HCT116 (cell line): ENCODE results near the gene NXPH2. TPM values are rescaled to one million over a fixed set of nuclear protein-coding genes. Genes with fewer than 3 reads are reported as not detected.

Experiments
- ATAC-seq: fragments of 200-7000 bp; cut with Tn5 transposase; 2 replicates; pipeline ENCODE4 v1.9.1; 2020; ENCODE audit warnings: mild to moderate bottlenecking, moderate library complexity
- BruUV-seq: library from RNA; stranded (reverse); fragments of 400-500 nt; replicated peaks from 2 replicates; lab custom pipeline; 2021; lab: Mats Ljungman, UMichigan
- CTCF ChIA-PET: fragments of 300-600 bp; sonication (Branson Sonifier 250); formaldehyde crosslinking; loops from one replicate; lab custom pipeline; 2021; ENCODE audit warnings: antibody characterized with exemption; lab: Charles Lee
- POLR2A ChIA-PET: fragments of 300-600, 350-600 bp; sonication (Branson Sonifier 250); formaldehyde crosslinking; loops from one replicate; lab custom pipeline; 2021; ENCODE audit warnings: antibody characterized with exemption; lab: Charles Lee
- RAD21 ChIA-PET, 2 experiments: fragments of 300-600 bp; sonication (Branson Sonifier 250); formaldehyde crosslinking; loops; one replicate each; lab custom pipeline; 2023; ENCODE audit warnings: low total read pairs in 2 of 2; ENCODE audit not compliant: uncharacterized antibody in 2 of 2, unreplicated experiment in 2 of 2, low non-redundant PET in 1 of 2; lab: Charles Lee
- DNase-seq: peaks from one replicate; pipeline ENCODE4 v3.0.0-alpha.2; 2010; ENCODE audit warnings: low read depth, low spot score
- H2AFZ ChIP-seq: fragments of 200-600 bp; shearing (Covaris generic), sonication (generic); 2 replicates; pipeline ENCODE4 v1.6.1; 2017; ENCODE audit warnings: low read depth, mixed run types, mixed read lengths, antibody characterized with exemption, low read length; ENCODE audit not compliant: poor library complexity, severe bottlenecking
- H3K27ac ChIP-seq: 2 replicates; pipeline ENCODE4 v1.5.1; 2012; ENCODE audit warnings: low read depth, low read length
- H3K27me3 ChIP-seq: fragments of 200-600 bp; sonication (generic); 2 replicates; pipeline ENCODE4 v1.6.1; 2016; ENCODE audit warnings: mixed run types, low read length, mixed read lengths; ENCODE audit not compliant: insufficient read depth
- H3K36me3 ChIP-seq, 2 experiments: fragments of 200-500 bp in 1 of 2; fragments of 200-600 bp in 1 of 2; sonication (Bioruptor generic) in 1 of 2; sonication (generic) in 1 of 2; 2 replicates each; pipeline versions ENCODE4 v1.5.1 to v1.6.1; 2014 to 2016; ENCODE audit warnings: low read length in 2 of 2, inconsistent platforms in 1 of 2, mixed read lengths in 1 of 2, mixed run types in 1 of 2; ENCODE audit not compliant: insufficient read depth in 2 of 2, control insufficient read depth in 1 of 2
- H3K4me1 ChIP-seq, 2 experiments: fragments of 200-600 bp in 1 of 2; sonication (generic) in 1 of 2; 2 replicates each; pipeline versions ENCODE4 v1.5.1 to v1.6.1; 2012 to 2017; ENCODE audit warnings: low read length in 2 of 2, inconsistent platforms in 1 of 2, mild to moderate bottlenecking in 1 of 2, mixed read lengths in 1 of 2, mixed run types in 1 of 2, moderate library complexity in 1 of 2; ENCODE audit not compliant: insufficient read depth in 2 of 2, control insufficient read depth in 1 of 2
- H3K4me2 ChIP-seq: fragments of 200-600 bp; sonication (generic); 2 replicates; pipeline ENCODE4 v1.6.1; 2017; ENCODE audit warnings: mixed run types, low read length, mixed read lengths
- H3K4me3 ChIP-seq, 2 experiments: fragments of 200-600 bp in 1 of 2; sonication (generic) in 1 of 2; replicated peaks in 1 of 2; 2 replicates each; pipeline ENCODE4 v1.5.1; 2011 to 2016; ENCODE audit warnings: low read length in 2 of 2, control low read depth in 1 of 2, low read depth in 1 of 2, mild to moderate bottlenecking in 1 of 2, mixed read lengths in 1 of 2, mixed run types in 1 of 2
- H3K79me2 ChIP-seq: fragments of 200-600 bp; sonication (generic); 2 replicates; pipeline ENCODE4 v1.6.1; 2017; ENCODE audit warnings: mild to moderate bottlenecking, mixed run types, low read length, moderate library complexity, mixed read lengths; ENCODE audit not compliant: insufficient read depth
- H3K9ac ChIP-seq: fragments of 200-600 bp; sonication (generic); 2 replicates; pipeline ENCODE4 v1.6.1; 2016; ENCODE audit warnings: low read length, mixed read lengths
- H3K9me2 ChIP-seq: fragments of 200-600 bp; sonication (generic), shearing (Covaris generic); 2 replicates; pipeline ENCODE4 v1.6.1; 2017; ENCODE audit warnings: mixed run types, mild to moderate bottlenecking, moderate library complexity; ENCODE audit not compliant: insufficient read depth
- H3K9me3 ChIP-seq, 2 experiments: fragments of 200-500 bp in 1 of 2; fragments of 200-600 bp in 1 of 2; sonication (Bioruptor generic) in 1 of 2; sonication (generic) in 1 of 2; 2 replicates each; pipeline ENCODE4 v1.6.1; 2014 to 2017; ENCODE audit warnings: low read length in 2 of 2, mixed read lengths in 2 of 2, inconsistent platforms in 1 of 2, low read depth in 1 of 2, mild to moderate bottlenecking in 1 of 2, mixed run types in 1 of 2, moderate library complexity in 1 of 2; ENCODE audit not compliant: control insufficient read depth in 1 of 2, insufficient read depth in 1 of 2
- H4K20me1 ChIP-seq: fragments of 200-600 bp; sonication (generic), shearing (Covaris generic); 2 replicates; pipeline ENCODE4 v1.6.1; 2017; ENCODE audit warnings: mixed run types, mild to moderate bottlenecking, moderate library complexity; ENCODE audit not compliant: insufficient read depth
- ATF3 ChIP-seq: IDR thresholded peaks from 2 replicates; pipeline ENCODE4 v1.6.1; 2012
- CEBPB ChIP-seq: IDR thresholded peaks from 2 replicates; pipeline ENCODE4 v1.6.1; 2012; ENCODE audit warnings: low read depth
- EGR1 ChIP-seq: IDR thresholded peaks from 2 replicates; pipeline ENCODE4 v1.6.1; 2012; ENCODE audit warnings: low read depth
- ELF1 ChIP-seq: IDR thresholded peaks from 2 replicates; pipeline ENCODE4 v1.6.1; 2012; ENCODE audit warnings: low read depth, borderline replicate concordance
- EZH2 ChIP-seq: fragments of 200-600 bp; sonication (generic); IDR thresholded peaks from 2 replicates; pipeline ENCODE4 v1.6.1; 2017; ENCODE audit warnings: antibody characterized with exemption, mixed run types
- FOSL1 ChIP-seq: IDR thresholded peaks from 2 replicates; pipeline ENCODE4 v1.6.1; 2012; ENCODE audit warnings: low read depth
- POLR2A ChIP-seq: IDR thresholded peaks from 2 replicates; pipeline ENCODE4 v1.7.0; 2011; ENCODE audit warnings: borderline replicate concordance; ENCODE audit not compliant: insufficient read depth, insufficient read length; ENCODE audit errors: extremely low read depth
- RAD21 ChIP-seq: IDR thresholded peaks from 2 replicates; pipeline ENCODE4 v1.6.1; 2012; ENCODE audit warnings: low read depth, mild to moderate bottlenecking
- SIN3A ChIP-seq: IDR thresholded peaks from 2 replicates; pipeline ENCODE4 v1.6.1; 2012; ENCODE audit warnings: low read depth
- SRF ChIP-seq: IDR thresholded peaks from 2 replicates; pipeline ENCODE4 v1.6.1; 2012; ENCODE audit warnings: low read depth
- YY1 ChIP-seq: IDR thresholded peaks from 2 replicates; pipeline ENCODE4 v1.6.1; 2011; ENCODE audit warnings: low read length, low read depth, moderate library complexity, mild to moderate bottlenecking; ENCODE audit not compliant: insufficient replicate concordance; ENCODE audit errors: extremely low read depth
- ZFX ChIP-seq: fragments of 450-650 bp; IDR thresholded peaks from 2 replicates; pipeline ENCODE4 v1.6.1; 2017
- intact Hi-C: fragments of 100-400 bp; cut with micrococcal nuclease; formaldehyde crosslinking; loops from 2 replicates; pipeline ENCODE4 v1.10.0; 2022
- total RNA-seq: library from RNA; stranded (reverse); gene quantifications from one replicate; pipeline ENCODE4 v1.2.1, GENCODE V29; 2021; ENCODE audit not compliant: unreplicated experiment
- TF ChIP-seq, protein P1 (sequence below): IDR thresholded peaks from 2 replicates; pipeline ENCODE4 v1.6.1; 2011; ENCODE audit warnings: mild to moderate bottlenecking, low read length, moderate library complexity; ENCODE audit not compliant: insufficient replicate concordance; ENCODE audit errors: extremely low read depth

The NXPH2 gene
- total RNA-seq, 1 experiment from 2014 or later: not detected

DNA sequence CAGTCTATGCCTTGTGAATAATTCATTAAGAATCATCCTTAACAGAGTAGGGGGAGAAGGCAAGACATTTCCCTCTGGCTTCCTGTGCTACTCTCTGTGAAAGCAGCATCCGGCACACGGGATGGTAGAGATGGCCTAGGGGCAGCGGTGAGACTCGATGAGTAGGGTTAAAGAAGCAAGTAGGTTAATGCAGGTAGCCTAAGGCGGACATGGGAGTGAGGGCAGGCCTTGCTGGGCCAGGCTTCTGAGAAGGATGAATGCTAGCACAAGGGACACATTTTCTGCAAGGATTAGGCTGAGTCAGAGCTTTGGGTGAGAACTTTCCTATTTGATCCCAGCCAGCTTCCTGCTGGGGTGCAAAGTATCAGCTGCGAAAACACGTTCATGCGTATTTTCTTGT, 80.8 kb downstream of the NXPH2 start:
- Histone ChIP-seq H3K79me2 (no peaks in the 10 kb centered on the region), H3K9me2 (0 out of 2 replicates have a peak, but pooled peaks cover 4% of the 10 kb centered on the region), H3K4me1 (peaks cover 4 to 6% of the 10 kb centered on the region in 2 experiments; a peak in 1 of 4 replicates), H3K9ac (no peak overlapping the region), H3K9me3 (no peaks in the 10 kb centered on the region), H3K36me3 (no peaks in the 10 kb centered on the region), H3K4me2 (no peak overlapping the region)
- ChIA-PET RAD21 (no interaction called here), CTCF (no interaction called here)
- BruUV-seq: no TSS peak
- intact Hi-C loops: no loop called here
- peak; percentile 32; the same call in 1 of the 2 replicates for ATAC-seq
- TF ChIP-seq SIN3A (no peak), EGR1 (no peak), ATF3 (no peak), POLR2A (no peak), CEBPB (no peak), FOSL1 (no peak), RAD21 (no peak), SRF (no peak), YY1 (no peak), ZFX (no peak), EZH2 (no peak), ELF1 (no peak)
- TF ChIP-seq, protein P1, sequence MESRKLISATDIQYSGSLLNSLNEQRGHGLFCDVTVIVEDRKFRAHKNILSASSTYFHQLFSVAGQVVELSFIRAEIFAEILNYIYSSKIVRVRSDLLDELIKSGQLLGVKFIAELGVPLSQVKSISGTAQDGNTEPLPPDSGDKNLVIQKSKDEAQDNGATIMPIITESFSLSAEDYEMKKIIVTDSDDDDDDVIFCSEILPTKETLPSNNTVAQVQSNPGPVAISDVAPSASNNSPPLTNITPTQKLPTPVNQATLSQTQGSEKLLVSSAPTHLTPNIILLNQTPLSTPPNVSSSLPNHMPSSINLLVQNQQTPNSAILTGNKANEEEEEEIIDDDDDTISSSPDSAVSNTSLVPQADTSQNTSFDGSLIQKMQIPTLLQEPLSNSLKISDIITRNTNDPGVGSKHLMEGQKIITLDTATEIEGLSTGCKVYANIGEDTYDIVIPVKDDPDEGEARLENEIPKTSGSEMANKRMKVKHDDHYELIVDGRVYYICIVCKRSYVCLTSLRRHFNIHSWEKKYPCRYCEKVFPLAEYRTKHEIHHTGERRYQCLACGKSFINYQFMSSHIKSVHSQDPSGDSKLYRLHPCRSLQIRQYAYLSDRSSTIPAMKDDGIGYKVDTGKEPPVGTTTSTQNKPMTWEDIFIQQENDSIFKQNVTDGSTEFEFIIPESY: no peak
- TF ChIP-seq, all 23 proteins: peak for 0
- H3K27me3 ChIP-seq: no peaks in the 10 kb centered on the region
- no peak overlapping the region for H3K27ac ChIP-seq
- POLR2A ChIA-PET: no interaction called here
- H2AFZ ChIP-seq: no peak overlapping the region
- no peaks in the 10 kb centered on the region for H4K20me1 ChIP-seq
- H3K4me3 ChIP-seq: no peak overlapping the region
- no peak for DNase-seq
